Psoas muscle (tissue), 8 donors: ENCODE data around the gene PPP6R3. TPM values are rescaled to one million over a fixed set of nuclear protein-coding genes. Genes with fewer than 3 reads are reported as not detected.
"Not testable (repeated sequence)": the region's sequence is repeated elsewhere in the genome, so short reads cannot be mapped to it uniquely, and the experiment has no call there.

Experiments used
- ATAC-seq, 4 donors: fragments of 200-7000 bp; cut with Tn5 transposase; one replicate each; pipeline ENCODE4 v1.9.1; 2020; ENCODE audit warnings: moderate library complexity in 3 of 4, mild to moderate bottlenecking in 2 of 4
- DNase-seq, 2 donors: peaks; one replicate each; pipeline ENCODE4 v3.0.0-alpha.2; 2020
- H3K27ac ChIP-seq: fragments of 200-600 bp; one replicate; pipeline ENCODE4 v1.8.0; 2022
- H3K27me3 ChIP-seq, 3 donors: fragments of 200-600 bp in 1 of 3; one replicate each; pipeline versions ENCODE4 v1.6.1 to v1.8.0; 2013 to 2022; ENCODE audit warnings: low read length in 2 of 3, mild to moderate bottlenecking in 2 of 3, moderate library complexity in 1 of 3; ENCODE audit not compliant: insufficient read depth in 3 of 3
- H3K36me3 ChIP-seq, 2 donors: fragments of 200-600 bp in 1 of 2; one replicate each; pipeline versions ENCODE4 v1.6.1 to v1.8.0; 2013 to 2022; ENCODE audit warnings: low read depth in 1 of 2, mild to moderate bottlenecking in 1 of 2, moderate library complexity in 1 of 2; ENCODE audit not compliant: insufficient read depth in 1 of 2
- H3K4me1 ChIP-seq: fragments of 200-600 bp; one replicate; pipeline ENCODE4 v1.8.0; 2022
- H3K4me3 ChIP-seq: fragments of 200-600 bp; one replicate; pipeline ENCODE4 v1.8.0; 2022; ENCODE audit warnings: mild to moderate bottlenecking
- H3K9me3 ChIP-seq: fragments of 200-600 bp; one replicate; pipeline ENCODE4 v1.8.0; 2022
- WGBS, 3 donors: extraction: QIAGEN DNeasy Blood & Tissue Kit; methylation state at CpG; one replicate each; pipeline versions ENCODE4 v1.1.6 to v1.1.7; 2013; 5-methylcytosine and 5-hydroxymethylcytosine counted together
- intact Hi-C, 2 donors: fragments of 100-400 bp; cut with DNase I; formaldehyde crosslinking; loops; one replicate each; pipeline versions ENCODE4 v1.11.0 to v1.14.2; 2022
- polyA plus RNA-seq, 3 donors: library from polyadenylated mRNA; stranded (reverse); fragments of 200-250 nt; gene quantifications; one replicate each; pipeline ENCODE4 v1.2.3, GENCODE V29; 2013
- total RNA-seq, 4 donors: library from RNA; stranded (reverse); fragmentation: NEBNext Ultra II Directional in 2 of 4; extraction: Animal tissue kit (Norgen Biotek cat#: 25700) in 2 of 4; gene quantifications; one replicate each; pipeline versions ENCODE4 v1.2.1 to v1.2.4, GENCODE V29; 2021 to 2023
- TF ChIP-seq, protein P1 (sequence below): fragments of 200-600 bp; IDR thresholded peaks from one replicate; pipeline ENCODE4 v1.8.0; 2022; ENCODE audit warnings: antibody characterized with exemption
- donor health status: healthy with polysubstance abuse.
- donor health status: DM: no; HTN: no; CAD: no; lungs with moderate emphysema.
- donor health status: Bipolar disorder and iron deficiency.
- donor health status: healthy.
- donor health status: DM: yes; HTN: yes; CAD: no.
- donor health status: DM: no; HTN: no; CAD: no.
- donor health status: DM: no; HTN: no; CAD: no.
- donor health status: DM: yes; HTN: yes; CAD: no.

Gene PPP6R3
- total and polyA plus RNA-seq, 7 donors = 19.7 to 102 (median 58.8) TPM

DNA sequence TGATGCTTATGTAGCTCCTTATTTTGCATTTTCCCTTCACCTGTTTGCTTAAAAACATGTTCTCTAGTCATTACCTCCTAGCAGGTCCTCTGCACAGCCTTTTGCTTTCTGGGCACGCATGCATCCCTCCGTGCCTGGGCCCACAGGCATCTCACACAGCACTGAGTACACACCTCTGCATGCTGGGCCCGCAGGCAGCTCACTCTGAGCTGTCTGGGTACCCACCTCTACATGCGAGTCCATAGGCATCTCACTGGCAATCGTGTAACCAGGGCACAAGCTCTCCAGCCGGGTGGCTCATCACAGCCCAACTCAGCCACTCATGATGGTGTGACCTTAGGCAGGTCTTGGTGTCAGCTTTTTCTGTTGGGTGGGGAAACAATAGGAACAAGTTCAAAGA, 155.1 kb downstream of the PPP6R3 start:
- ATAC-seq = peak in 1 of 4 donors; percentile 12
- DNase-seq = no peak
- Histone ChIP-seq H3K4me3 (no peak overlapping the region), H3K36me3 (peaks cover 3 to 53% of the 10 kb centered on the region in 2 donors), H3K27me3 (no peaks in the 10 kb centered on the region), H3K27ac (no peak overlapping the region), H3K4me1 (no peaks in the 10 kb centered on the region), H3K9me3 (no peaks in the 10 kb centered on the region)
- WGBS, 3 donors = 94 to 96% (median 94%) methylated on average over 6 of the region's 6 CpGs
- intact Hi-C loops = no loop called here
- TF ChIP-seq, protein P1, sequence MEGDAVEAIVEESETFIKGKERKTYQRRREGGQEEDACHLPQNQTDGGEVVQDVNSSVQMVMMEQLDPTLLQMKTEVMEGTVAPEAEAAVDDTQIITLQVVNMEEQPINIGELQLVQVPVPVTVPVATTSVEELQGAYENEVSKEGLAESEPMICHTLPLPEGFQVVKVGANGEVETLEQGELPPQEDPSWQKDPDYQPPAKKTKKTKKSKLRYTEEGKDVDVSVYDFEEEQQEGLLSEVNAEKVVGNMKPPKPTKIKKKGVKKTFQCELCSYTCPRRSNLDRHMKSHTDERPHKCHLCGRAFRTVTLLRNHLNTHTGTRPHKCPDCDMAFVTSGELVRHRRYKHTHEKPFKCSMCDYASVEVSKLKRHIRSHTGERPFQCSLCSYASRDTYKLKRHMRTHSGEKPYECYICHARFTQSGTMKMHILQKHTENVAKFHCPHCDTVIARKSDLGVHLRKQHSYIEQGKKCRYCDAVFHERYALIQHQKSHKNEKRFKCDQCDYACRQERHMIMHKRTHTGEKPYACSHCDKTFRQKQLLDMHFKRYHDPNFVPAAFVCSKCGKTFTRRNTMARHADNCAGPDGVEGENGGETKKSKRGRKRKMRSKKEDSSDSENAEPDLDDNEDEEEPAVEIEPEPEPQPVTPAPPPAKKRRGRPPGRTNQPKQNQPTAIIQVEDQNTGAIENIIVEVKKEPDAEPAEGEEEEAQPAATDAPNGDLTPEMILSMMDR = no peak

DNA sequence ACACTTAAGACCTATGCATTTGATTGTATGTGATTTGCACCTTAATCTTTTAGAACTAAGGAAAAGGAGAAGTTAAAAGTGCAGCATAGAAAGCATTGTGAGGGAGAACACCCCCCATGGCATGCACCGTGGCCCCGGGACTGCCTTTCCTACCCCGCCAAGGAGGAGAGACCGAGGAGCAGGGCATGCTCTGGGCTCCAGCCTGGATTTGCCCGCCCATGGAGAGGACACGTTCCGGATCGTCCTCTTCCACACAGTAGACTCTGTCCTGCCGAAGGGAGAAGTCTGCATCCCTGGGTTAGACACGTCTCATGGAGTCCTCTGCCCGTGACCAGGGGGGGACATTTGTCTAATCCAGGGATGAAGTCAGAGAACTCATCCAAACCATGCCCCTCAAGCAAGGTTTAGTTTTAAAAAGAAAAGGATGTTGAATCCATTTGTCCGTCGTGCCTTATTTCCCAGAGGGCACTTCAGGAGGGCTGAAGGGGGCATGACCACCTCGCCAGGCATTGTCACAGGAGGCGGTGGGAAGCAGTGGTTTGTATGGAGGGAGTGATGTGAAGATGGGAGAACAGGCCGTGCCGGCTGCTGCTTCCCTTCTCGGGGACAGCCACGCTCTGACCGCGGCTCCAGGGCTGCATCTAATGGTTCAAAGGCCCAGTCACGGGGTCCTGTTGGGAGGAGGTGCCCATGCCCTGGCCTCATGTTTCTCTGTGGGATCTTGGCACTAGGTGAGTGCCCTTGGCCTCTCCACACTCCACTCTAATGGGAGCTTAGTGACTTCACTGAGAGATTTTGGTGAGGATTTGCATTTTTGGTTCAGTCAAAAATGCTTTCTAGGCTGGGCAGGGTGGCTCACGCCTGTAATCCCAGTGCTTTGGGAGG, 157.6 kb downstream of the PPP6R3 start:
- TF ChIP-seq, protein P1 = no peak
- Histone ChIP-seq H3K4me1 (no peaks in the 10 kb centered on the region), H3K4me3 (no peak overlapping the region), H3K27ac (no peak overlapping the region), H3K27me3 (no peaks in the 10 kb centered on the region), H3K9me3 (no peaks in the 10 kb centered on the region), H3K36me3 (peaks cover 0 to 28% of the 10 kb centered on the region in 2 donors)
- ATAC-seq (peak in 3 of 4 donors; percentile 27 to 48 (median 31)), DNase-seq (no peak)
- intact Hi-C loops = no loop called here
- 82 to 87% (median 84%) methylated on average over 23 of the region's 23 CpGs for WGBS, 3 donors

DNA sequence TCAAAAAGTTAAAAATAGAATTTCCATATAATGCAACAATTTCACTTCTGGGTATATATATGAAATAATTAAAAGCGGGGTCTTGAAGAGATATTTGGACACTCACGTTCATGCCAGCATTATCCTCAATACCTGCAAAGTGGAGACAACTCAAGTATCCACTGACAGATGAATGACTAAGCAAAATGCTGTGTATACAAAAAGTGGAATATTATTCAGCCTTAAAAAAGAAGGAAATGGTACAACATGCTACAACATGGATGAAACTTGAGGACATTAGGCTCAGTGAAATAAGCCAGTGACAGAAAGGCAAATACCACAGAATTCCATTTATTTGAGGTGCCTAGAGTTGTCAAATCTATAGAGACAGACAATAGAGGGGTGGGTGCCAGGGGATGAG, 161.3 kb downstream of the PPP6R3 start:
- Histone ChIP-seq H3K27ac (no peak overlapping the region), H3K4me3 (no peak overlapping the region), H3K27me3 (no peaks in the 10 kb centered on the region), H3K9me3 (no peaks in the 10 kb centered on the region), H3K36me3 (no peaks in the 10 kb centered on the region), H3K4me1 (no peaks in the 10 kb centered on the region)
- ATAC-seq (no peak), DNase-seq (no peak)
- 87 to 95% (median 89%) methylated on average over 2 of the region's 2 CpGs for WGBS, 3 donors
- TF ChIP-seq, protein P1 = no peak
- intact Hi-C loops = no loop called here

DNA sequence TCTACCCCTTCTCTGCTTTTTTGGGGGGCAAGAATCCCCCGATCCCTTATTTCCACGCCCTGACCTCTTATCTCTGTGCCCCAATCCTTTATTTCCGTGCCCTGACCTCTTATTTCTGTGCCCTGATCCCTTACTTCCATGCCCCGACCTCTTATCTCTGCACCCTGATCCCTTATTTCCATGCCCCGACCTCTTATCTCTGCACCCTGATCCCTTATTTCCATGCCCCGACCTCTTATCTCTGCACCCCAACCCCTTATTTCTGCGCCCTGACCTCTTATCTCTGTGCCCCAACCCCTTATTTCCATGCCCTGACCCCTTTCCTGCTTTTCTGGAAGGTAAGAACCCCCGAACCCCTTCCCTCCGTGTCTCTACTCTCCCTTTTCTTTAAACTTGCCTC, 163.2 kb downstream of the PPP6R3 start:
- intact Hi-C loops, DNase-seq, H3K4me1 ChIP-seq, H3K4me3 ChIP-seq, ATAC-seq, H3K9me3 ChIP-seq, H3K27ac ChIP-seq, H3K36me3 ChIP-seq, H3K27me3 ChIP-seq: not testable (repeated sequence)
- 72 to 85% (median 84%) methylated on average over 9 of the region's 9 CpGs for WGBS, 3 donors

DNA sequence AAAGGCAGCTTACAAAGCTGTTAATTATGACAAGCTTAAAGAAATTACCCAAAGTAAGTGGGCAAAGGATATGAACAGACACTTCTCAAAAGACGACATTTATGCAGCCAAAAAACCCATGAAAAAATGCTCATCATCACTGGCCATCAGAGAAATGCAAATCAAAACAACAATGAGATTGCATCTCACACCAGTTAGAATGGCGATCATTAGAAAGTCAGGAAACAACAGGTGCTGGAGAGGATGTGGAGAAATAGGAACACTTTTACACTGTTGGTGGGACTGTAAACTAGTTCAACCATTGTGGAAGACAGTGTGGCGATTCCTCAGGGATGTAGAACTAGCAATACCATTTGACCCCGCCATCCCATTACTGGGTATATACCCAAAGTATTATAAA, 164.5 kb downstream of the PPP6R3 start:
- DNase-seq, H3K27ac ChIP-seq, H3K4me1 ChIP-seq, H3K27me3 ChIP-seq, H3K9me3 ChIP-seq, H3K4me3 ChIP-seq, ATAC-seq, intact Hi-C loops, H3K36me3 ChIP-seq: not testable (repeated sequence)
- WGBS, 3 donors = 75 to 84% (median 84%) methylated on average over 4 of the region's 4 CpGs

DNA sequence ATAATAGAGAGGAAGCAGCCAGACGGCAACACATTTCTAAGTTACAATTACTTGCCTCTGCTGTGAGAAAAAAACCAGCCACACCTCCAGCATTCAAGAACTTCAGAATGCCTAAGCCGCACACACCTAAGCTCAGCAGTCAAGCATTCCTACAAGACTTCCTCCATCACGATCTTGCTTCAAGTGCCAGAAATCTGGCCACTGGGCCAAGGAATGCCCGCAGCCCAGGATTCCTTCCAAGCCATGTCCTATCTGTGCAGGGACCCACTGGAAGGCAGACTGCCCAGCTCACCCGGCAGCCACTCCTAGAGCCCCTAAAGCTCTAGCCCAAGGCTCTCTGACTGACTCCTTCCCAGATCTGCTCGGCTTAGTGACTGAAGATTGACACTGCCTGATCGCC, 165.7 kb downstream of the PPP6R3 start:
- H3K9me3 ChIP-seq, DNase-seq, H3K27me3 ChIP-seq, H3K27ac ChIP-seq, intact Hi-C loops, H3K36me3 ChIP-seq, ATAC-seq, H3K4me3 ChIP-seq, H3K4me1 ChIP-seq: not testable (repeated sequence)
- WGBS, 3 donors = 82 to 86% (median 85%) methylated on average over 7 of the region's 7 CpGs

DNA sequence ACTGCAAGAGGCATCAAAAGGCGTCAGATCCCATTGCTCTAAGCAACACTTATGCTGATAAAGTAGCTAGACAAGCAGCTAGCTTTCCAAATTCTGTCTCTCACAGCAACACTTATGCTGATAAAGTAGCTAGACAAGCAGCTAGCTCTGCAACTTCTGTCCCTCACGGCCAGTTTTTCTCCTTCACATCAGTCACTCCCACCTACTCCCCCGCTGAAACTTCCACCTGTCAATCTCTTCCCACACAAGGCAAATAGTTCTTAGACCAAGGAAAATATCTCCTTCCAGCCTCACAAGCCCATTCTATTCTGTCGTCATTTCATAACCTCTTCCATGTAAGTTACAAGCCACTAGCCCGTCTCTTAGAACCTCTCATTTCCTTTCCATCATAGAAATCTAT, 168.3 kb downstream of the PPP6R3 start:
- 80 to 86% (median 85%) methylated on average over 5 of the region's 5 CpGs for WGBS, 3 donors
- H3K4me1 ChIP-seq, intact Hi-C loops, ATAC-seq, H3K36me3 ChIP-seq, H3K9me3 ChIP-seq, H3K27ac ChIP-seq, DNase-seq, H3K4me3 ChIP-seq, H3K27me3 ChIP-seq: not testable (repeated sequence)

DNA sequence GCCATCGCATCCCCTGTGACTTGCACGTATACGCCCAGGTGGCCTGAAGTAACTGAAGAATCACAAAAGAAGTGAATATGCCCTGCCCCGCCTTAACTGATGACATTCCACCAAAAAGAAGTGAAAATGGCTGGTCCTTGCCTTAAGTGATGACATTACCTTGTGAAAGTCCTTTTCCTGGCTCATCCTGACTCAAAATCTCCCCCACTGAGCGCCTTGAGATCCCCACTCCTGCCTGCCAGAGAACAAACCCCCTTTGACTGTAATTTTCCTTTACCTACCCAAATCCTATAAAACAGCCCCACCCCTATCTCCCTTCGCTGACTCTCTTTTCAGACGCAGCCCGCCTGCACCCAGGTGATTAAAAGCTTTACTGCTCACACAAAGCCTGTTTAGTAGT, 171.8 kb downstream of the PPP6R3 start:
- intact Hi-C loops, DNase-seq: not testable (repeated sequence)

More for the DNA sequence above, 171.8 kb downstream of the PPP6R3 start:
- WGBS, 3 donors = 88 to 92% (median 90%) methylated on average over 8 of the region's 8 CpGs
- not testable (repeated sequence) for H3K27ac ChIP-seq, H3K4me1 ChIP-seq, H3K4me3 ChIP-seq, ATAC-seq, H3K36me3 ChIP-seq, H3K9me3 ChIP-seq, H3K27me3 ChIP-seq
